GM23248 (cell line): Measurements from ENCODE around the gene SGCA. TPM values are rescaled to one million over a fixed set of nuclear protein-coding genes. Genes with fewer than 3 reads are reported as not detected.
A peak's percentile ranks its signal among the peaks of the same experiment; 100 is the strongest.

Experiments used
- DNase-seq: peaks from one replicate; pipeline ENCODE4 v3.0.0-alpha.2; 2015
- H2AFZ ChIP-seq: fragments of 200-600 bp; sonication (generic); 2 replicates; pipeline ENCODE4 v1.6.1; 2016; ENCODE audit warnings: antibody characterized with exemption
- H3F3A ChIP-seq: fragments of 200-600 bp; sonication (generic); 2 replicates; pipeline ENCODE4 v1.6.1; 2016; ENCODE audit warnings: mild to moderate bottlenecking, antibody characterized with exemption, mixed run types; ENCODE audit not compliant: insufficient read depth
- H3K27ac ChIP-seq: fragments of 200-600 bp; sonication (generic); 2 replicates; pipeline ENCODE4 v1.5.1; 2016; ENCODE audit warnings: mild to moderate bottlenecking
- H3K27me3 ChIP-seq: fragments of 200-600 bp; sonication (generic); replicated peaks from 2 replicates; pipeline ENCODE4 v1.6.1; 2016; ENCODE audit warnings: mild to moderate bottlenecking; ENCODE audit not compliant: insufficient read depth
- H3K36me3 ChIP-seq: fragments of 200-600 bp; sonication (generic); 2 replicates; pipeline ENCODE4 v1.6.1; 2016; ENCODE audit warnings: low read depth, mild to moderate bottlenecking
- H3K4me1 ChIP-seq: fragments of 200-600 bp; sonication (generic); 2 replicates; pipeline ENCODE4 v1.6.1; 2016; ENCODE audit warnings: mild to moderate bottlenecking; ENCODE audit not compliant: insufficient read depth
- H3K4me2 ChIP-seq: fragments of 200-600 bp; sonication (generic); one replicate; pipeline ENCODE4 v1.6.1; 2016; ENCODE audit warnings: mild to moderate bottlenecking; ENCODE audit not compliant: unreplicated experiment
- H3K4me3 ChIP-seq: fragments of 200-600 bp; sonication (generic); 2 replicates; pipeline ENCODE4 v1.5.1; 2016; ENCODE audit warnings: mild to moderate bottlenecking
- H3K79me2 ChIP-seq: fragments of 200-600 bp; sonication (generic); 2 replicates; pipeline ENCODE4 v1.6.1; 2016; ENCODE audit warnings: mild to moderate bottlenecking; ENCODE audit not compliant: insufficient read depth
- H3K9ac ChIP-seq: fragments of 200-600 bp; sonication (generic); 2 replicates; pipeline ENCODE4 v1.6.1; 2016; ENCODE audit warnings: mild to moderate bottlenecking
- H3K9me2 ChIP-seq: fragments of 200-600 bp; sonication (generic); 2 replicates; pipeline ENCODE4 v1.6.1; 2016; ENCODE audit warnings: mixed run types, mild to moderate bottlenecking, moderate library complexity; ENCODE audit not compliant: insufficient read depth
- H3K9me3 ChIP-seq: fragments of 200-600 bp; sonication (generic); one replicate; pipeline ENCODE4 v1.6.1; 2017; ENCODE audit warnings: low read depth
- H4K20me1 ChIP-seq: fragments of 200-600 bp; sonication (generic); 2 replicates; pipeline ENCODE4 v1.6.0; 2016; ENCODE audit not compliant: insufficient read depth
- EZH2 ChIP-seq: fragments of 200-600 bp; sonication (generic); IDR thresholded peaks from 2 replicates; pipeline ENCODE4 v1.6.1; 2018; ENCODE audit warnings: antibody characterized with exemption, mild to moderate bottlenecking; ENCODE audit not compliant: insufficient read depth, poor library complexity, severe bottlenecking
- EZH2phosphoT487 ChIP-seq: fragments of 200-600 bp; sonication (generic); IDR thresholded peaks from 2 replicates; pipeline ENCODE4 v1.6.1; 2018; ENCODE audit warnings: antibody characterized with exemption, moderate library complexity, mild to moderate bottlenecking, low read depth; ENCODE audit not compliant: insufficient read depth
- WGBS, 2 experiments: methylation state at CpG; one replicate each; pipeline ENCODE4 v1.1.6; 2015 to 2017; ENCODE audit warnings: low lambda C conversion rate in 2 of 2, low coverage in 1 of 2; ENCODE audit errors: missing lambda C conversion rate in 2 of 2; 5-methylcytosine and 5-hydroxymethylcytosine counted together
- in situ Hi-C: fragments of 300-500 bp; cut with MboI; formaldehyde crosslinking; loops from 2 replicates; pipeline ENCODE4 v1.15.0; 2020
- polyA plus RNA-seq: library from polyadenylated mRNA; unstranded; fragments of >200 nt; fragmentation: Nextera tagmentation; extraction: Ambion mirVana; gene quantifications from 2 replicates; pipeline ENCODE4 v1.2.1, GENCODE V29; 2016
- total RNA-seq: library from RNA; depleted of rRNA; stranded (reverse); fragments of >200 nt; shearing (Covaris generic); gene quantifications from 2 replicates; pipeline ENCODE4 v1.2.3, GENCODE V29; 2014

The SGCA gene
- total and polyA plus RNA-seq, 2 experiments from 2014 or later: 1.8 TPM; not detected in 1

DNA sequence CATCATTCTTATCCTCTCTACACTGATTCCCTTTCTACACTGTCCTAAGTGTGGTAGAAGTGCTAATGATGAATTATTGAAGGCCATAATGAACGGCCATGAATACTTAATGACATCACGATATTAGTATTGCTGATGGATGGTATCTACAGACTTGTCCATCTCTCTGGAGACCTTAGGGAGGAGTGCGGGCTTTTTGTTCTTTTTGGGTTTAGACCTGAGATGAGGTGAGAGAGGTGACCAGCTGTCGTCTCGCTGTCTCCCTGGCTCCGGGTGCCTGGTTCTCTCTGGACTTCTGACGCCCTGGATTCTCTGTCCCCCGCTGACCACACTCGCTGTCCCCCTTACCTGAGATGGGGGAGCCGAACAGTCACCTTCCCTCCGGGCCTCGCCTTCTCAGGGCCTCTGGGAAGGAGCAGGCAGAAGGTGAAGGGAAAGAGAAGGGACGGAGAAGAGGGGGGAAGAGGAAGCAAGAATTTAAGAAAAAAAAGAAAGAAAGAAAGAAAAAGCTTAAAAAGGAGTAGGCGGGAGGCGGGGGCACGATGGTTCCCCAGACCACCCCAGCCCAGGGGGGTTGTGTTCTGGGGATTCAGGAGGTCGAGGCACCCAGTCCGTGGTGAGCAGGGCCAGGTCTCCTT lies 17.1 kb downstream of the SGCA start:
- H3K79me2 ChIP-seq: no peaks in the 10 kb centered on the region

GRCh38 chr17:50183421-50183994 lies 17.7 kb downstream of the SGCA start:
- no peaks in the 10 kb centered on the region for H3K9me2 ChIP-seq
- peaks cover 93% of the 10 kb centered on the region for H3F3A ChIP-seq
- H3K79me2 ChIP-seq: no peaks in the 10 kb centered on the region
- no peaks in the 10 kb centered on the region for H3K27me3 ChIP-seq
- no peak overlapping the region for H3K4me3 ChIP-seq
- peak; percentile 65 for DNase-seq
- H3K4me2 ChIP-seq: no peak overlapping the region
- H3K9ac ChIP-seq: peak overlapping the region; percentile 100
- H4K20me1 ChIP-seq: no peaks in the 10 kb centered on the region
- no peaks in the 10 kb centered on the region for H3K9me3 ChIP-seq
- peaks cover 28% of the 10 kb centered on the region for H3K36me3 ChIP-seq
- peak overlapping the region; percentile 100 for H3K27ac ChIP-seq
- TF ChIP-seq EZH2 (no peak), EZH2phosphoT487 (no peak)
- H2AFZ ChIP-seq: no peak overlapping the region
- in situ Hi-C loops: no loop called here
- peaks cover 20% of the 10 kb centered on the region for H3K4me1 ChIP-seq
- 19 to 21% methylated on average over 12 of the region's 12 CpGs for WGBS, 2 experiments

More for the DNA sequence above, 17.1 kb downstream of the SGCA start:
- Histone ChIP-seq H4K20me1 (no peaks in the 10 kb centered on the region), H3K9me3 (no peaks in the 10 kb centered on the region), H3K9ac (peak overlapping the region; percentile 100), H3K27ac (peak overlapping the region; percentile 100), H3K4me2 (no peak overlapping the region), H3K36me3 (peaks cover 22% of the 10 kb centered on the region), H3K4me1 (peaks cover 24% of the 10 kb centered on the region), H3K4me3 (no peak overlapping the region), H3F3A (peaks cover 87% of the 10 kb centered on the region), H3K9me2 (no peaks in the 10 kb centered on the region), H2AFZ (no peak overlapping the region), H3K27me3 (no peaks in the 10 kb centered on the region)
- TF ChIP-seq EZH2: no peak
- TF ChIP-seq EZH2phosphoT487: no peak
- in situ Hi-C loops: no loop called here
- peak; percentile 49 for DNase-seq
- WGBS, 2 experiments: 42 to 47% methylated on average over 15 to 18 of the region's 18 CpGs

GRCh38 chr17:50184064-50184463 lies 18.3 kb downstream of the SGCA start:
- Histone ChIP-seq H3K9ac (peak overlapping the region; percentile 100), H3K27ac (peak overlapping the region; percentile 100), H3K9me2 (no peaks in the 10 kb centered on the region), H3F3A (peaks cover 93% of the 10 kb centered on the region), H3K4me3 (no peak overlapping the region), H3K4me2 (no peak overlapping the region), H3K4me1 (peaks cover 15% of the 10 kb centered on the region), H3K9me3 (no peaks in the 10 kb centered on the region), H4K20me1 (no peaks in the 10 kb centered on the region), H2AFZ (no peak overlapping the region), H3K27me3 (no peaks in the 10 kb centered on the region), H3K79me2 (no peaks in the 10 kb centered on the region), H3K36me3 (peaks cover 29% of the 10 kb centered on the region)
- DNase-seq: peak; percentile 71
- 17 to 30% methylated on average over 8 of the region's 8 CpGs for WGBS, 2 experiments
- in situ Hi-C loops: no loop called here
- TF ChIP-seq EZH2 (no peak), EZH2phosphoT487 (no peak)

DNA sequence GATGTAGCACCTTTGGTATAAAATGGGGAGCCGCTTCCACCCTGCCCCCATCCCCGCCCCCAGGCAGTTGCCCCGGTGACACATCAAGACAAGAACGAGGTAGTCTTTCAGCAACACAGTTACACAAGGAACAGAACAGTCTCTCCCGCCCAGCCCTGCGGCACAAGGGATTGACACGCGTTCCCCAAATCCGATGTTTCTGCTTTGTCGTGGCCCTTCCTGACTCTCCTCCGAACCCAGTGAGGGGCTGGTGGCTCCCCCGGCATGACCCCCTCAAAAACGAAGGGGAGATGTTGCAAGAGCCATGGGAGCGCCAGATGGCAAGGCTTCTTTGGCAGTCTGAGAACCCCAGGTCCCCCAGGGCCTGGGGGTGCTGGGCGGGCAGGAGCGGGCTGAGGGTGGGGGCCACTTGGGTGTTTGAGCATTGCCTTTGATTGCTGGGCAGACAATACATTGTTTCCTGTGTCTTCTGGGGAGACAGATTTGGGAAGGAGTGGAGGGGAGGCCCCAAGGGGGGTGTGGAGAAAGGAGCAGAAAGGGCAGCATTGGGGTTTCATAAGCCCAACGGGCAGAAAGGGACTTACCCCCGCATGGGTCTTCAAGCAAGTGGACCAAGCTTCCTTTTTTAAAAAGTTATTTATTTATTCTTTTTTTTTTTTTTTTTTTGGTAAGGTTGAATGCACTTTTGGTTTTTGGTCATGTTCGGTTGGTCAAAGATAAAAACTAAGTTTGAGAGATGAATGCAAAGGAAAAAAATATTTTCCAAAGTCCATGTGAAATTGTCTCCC lies 19.0 kb downstream of the SGCA start:
- peaks cover 36% of the 10 kb centered on the region for H3K36me3 ChIP-seq

More for the DNA sequence above, 19.0 kb downstream of the SGCA start:
- Histone ChIP-seq H3K4me3 (no peak overlapping the region), H2AFZ (no peak overlapping the region), H3K4me1 (peaks cover 11% of the 10 kb centered on the region), H3K9ac (peak overlapping the region; percentile 100), H3K4me2 (no peak overlapping the region), H3K27ac (peak overlapping the region; percentile 100), H3F3A (peaks cover 92% of the 10 kb centered on the region), H4K20me1 (no peaks in the 10 kb centered on the region), H3K79me2 (no peaks in the 10 kb centered on the region), H3K9me3 (no peaks in the 10 kb centered on the region), H3K27me3 (no peaks in the 10 kb centered on the region), H3K9me2 (no peaks in the 10 kb centered on the region)
- no peak for TF ChIP-seq EZH2
- no peak for TF ChIP-seq EZH2phosphoT487
- in situ Hi-C loops: no loop called here
- DNase-seq: peak; percentile 90
- WGBS, 2 experiments: 16 to 18% methylated on average over 18 to 19 of the region's 19 CpGs
